Hepatocyte (in vitro differentiated cells): ENCODE results near the gene CX3CL1.

Experiments used
- EZH2 ChIP-seq: fragments of 200-600 bp; sonication (generic); IDR thresholded peaks from 2 replicates; pipeline ENCODE4 v1.6.1; 2016; ENCODE audit warnings: antibody characterized with exemption, mild to moderate bottlenecking, borderline replicate concordance
- TF ChIP-seq, protein P1 (sequence below): fragments of 200-600 bp; sonication (generic); IDR thresholded peaks from 2 replicates; pipeline ENCODE4 v1.5.1; 2016; ENCODE audit warnings: antibody characterized with exemption, mild to moderate bottlenecking; ENCODE audit not compliant: poor library complexity

DNA sequence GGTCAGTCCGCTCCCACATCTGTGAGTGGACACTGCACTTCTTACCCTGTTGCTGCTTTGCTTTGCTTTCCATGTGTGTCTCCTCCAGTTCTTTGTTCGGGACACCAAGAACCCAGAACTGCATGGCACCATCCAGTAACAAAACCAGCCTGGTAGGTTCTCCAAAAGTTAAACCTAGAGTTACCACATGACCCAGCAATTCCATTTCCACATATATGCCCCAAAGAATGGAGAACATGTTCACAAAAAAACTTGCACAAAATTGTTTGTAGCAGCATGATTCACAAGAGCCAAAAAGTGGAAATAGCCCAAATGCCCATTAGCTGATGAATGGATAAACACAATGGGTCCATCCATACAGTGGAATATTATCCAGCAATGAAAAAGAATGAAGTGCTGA is 24.0 kb upstream of the CX3CL1 start:
- TF ChIP-seq, protein P1, sequence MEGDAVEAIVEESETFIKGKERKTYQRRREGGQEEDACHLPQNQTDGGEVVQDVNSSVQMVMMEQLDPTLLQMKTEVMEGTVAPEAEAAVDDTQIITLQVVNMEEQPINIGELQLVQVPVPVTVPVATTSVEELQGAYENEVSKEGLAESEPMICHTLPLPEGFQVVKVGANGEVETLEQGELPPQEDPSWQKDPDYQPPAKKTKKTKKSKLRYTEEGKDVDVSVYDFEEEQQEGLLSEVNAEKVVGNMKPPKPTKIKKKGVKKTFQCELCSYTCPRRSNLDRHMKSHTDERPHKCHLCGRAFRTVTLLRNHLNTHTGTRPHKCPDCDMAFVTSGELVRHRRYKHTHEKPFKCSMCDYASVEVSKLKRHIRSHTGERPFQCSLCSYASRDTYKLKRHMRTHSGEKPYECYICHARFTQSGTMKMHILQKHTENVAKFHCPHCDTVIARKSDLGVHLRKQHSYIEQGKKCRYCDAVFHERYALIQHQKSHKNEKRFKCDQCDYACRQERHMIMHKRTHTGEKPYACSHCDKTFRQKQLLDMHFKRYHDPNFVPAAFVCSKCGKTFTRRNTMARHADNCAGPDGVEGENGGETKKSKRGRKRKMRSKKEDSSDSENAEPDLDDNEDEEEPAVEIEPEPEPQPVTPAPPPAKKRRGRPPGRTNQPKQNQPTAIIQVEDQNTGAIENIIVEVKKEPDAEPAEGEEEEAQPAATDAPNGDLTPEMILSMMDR, result no peak
- no peak for TF ChIP-seq EZH2
